HCT116 (cell line): ENCODE results near the gene ARHGEF1.

ENCODE experiments used
- CBX3 ChIP-seq: IDR thresholded peaks from 2 replicates; pipeline ENCODE4 v1.6.1; 2012; ENCODE audit warnings: low read depth
- EZH2 ChIP-seq: fragments of 200-600 bp; sonication (generic); IDR thresholded peaks from 2 replicates; pipeline ENCODE4 v1.6.1; 2017; ENCODE audit warnings: antibody characterized with exemption, mixed run types
- POLR2A ChIP-seq: IDR thresholded peaks from 2 replicates; pipeline ENCODE4 v1.7.0; 2011; ENCODE audit warnings: borderline replicate concordance; ENCODE audit not compliant: insufficient read depth, insufficient read length; ENCODE audit errors: extremely low read depth
- POLR2AphosphoS5 ChIP-seq: IDR thresholded peaks from 2 replicates; pipeline ENCODE4 v1.6.1; 2011; ENCODE audit warnings: mild to moderate bottlenecking, low read depth, low read length, moderate library complexity
- RAD21 ChIP-seq: IDR thresholded peaks from 2 replicates; pipeline ENCODE4 v1.6.1; 2012; ENCODE audit warnings: low read depth, mild to moderate bottlenecking
- SIN3A ChIP-seq: IDR thresholded peaks from 2 replicates; pipeline ENCODE4 v1.6.1; 2012; ENCODE audit warnings: low read depth
- SRF ChIP-seq: IDR thresholded peaks from 2 replicates; pipeline ENCODE4 v1.6.1; 2012; ENCODE audit warnings: low read depth
- TF ChIP-seq, protein P1 (sequence below), 3 experiments: fragments of 200-600 bp in 1 of 3; sonication (generic) in 1 of 3; IDR thresholded peaks in 2 of 3; conservative IDR thresholded peaks in 1 of 3; 2 replicates each; pipeline ENCODE4 v1.5.1; 2012 to 2017; ENCODE audit warnings: low read depth in 2 of 3, low read length in 2 of 3, antibody characterized with exemption in 1 of 3, borderline replicate concordance in 1 of 3, control low read depth in 1 of 3, mild to moderate bottlenecking in 1 of 3, mixed read lengths in 1 of 3, mixed run types in 1 of 3, moderate library complexity in 1 of 3; ENCODE audit not compliant: insufficient read depth in 1 of 3
- TF ChIP-seq, protein P2 (sequence below): IDR thresholded peaks from 2 replicates; pipeline ENCODE4 v1.6.1; 2011; ENCODE audit warnings: mild to moderate bottlenecking, low read length, moderate library complexity; ENCODE audit not compliant: insufficient replicate concordance; ENCODE audit errors: extremely low read depth

DNA sequence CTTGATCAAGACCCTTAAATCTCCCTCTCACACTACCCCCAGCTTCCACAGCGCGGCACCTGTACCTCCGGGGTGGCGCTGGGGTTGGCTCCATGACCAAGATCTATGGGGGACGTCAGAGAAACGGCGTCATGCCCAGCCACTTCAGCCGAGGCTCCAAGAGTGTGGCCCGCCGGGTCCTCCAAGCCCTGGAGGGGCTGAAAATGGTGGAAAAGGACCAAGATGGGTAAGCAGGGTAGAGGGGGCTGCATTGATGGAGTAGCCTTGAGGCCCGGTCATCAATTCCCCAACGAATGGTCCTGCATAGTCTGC is 14.0 kb upstream of the ARHGEF1 start:
- TF ChIP-seq, protein P1, sequence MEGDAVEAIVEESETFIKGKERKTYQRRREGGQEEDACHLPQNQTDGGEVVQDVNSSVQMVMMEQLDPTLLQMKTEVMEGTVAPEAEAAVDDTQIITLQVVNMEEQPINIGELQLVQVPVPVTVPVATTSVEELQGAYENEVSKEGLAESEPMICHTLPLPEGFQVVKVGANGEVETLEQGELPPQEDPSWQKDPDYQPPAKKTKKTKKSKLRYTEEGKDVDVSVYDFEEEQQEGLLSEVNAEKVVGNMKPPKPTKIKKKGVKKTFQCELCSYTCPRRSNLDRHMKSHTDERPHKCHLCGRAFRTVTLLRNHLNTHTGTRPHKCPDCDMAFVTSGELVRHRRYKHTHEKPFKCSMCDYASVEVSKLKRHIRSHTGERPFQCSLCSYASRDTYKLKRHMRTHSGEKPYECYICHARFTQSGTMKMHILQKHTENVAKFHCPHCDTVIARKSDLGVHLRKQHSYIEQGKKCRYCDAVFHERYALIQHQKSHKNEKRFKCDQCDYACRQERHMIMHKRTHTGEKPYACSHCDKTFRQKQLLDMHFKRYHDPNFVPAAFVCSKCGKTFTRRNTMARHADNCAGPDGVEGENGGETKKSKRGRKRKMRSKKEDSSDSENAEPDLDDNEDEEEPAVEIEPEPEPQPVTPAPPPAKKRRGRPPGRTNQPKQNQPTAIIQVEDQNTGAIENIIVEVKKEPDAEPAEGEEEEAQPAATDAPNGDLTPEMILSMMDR (IDR thresholded peaks at IDR 0.05 in 2 of 3, conservative IDR thresholded peaks at IDR 0.05 in 1 of 3; ENCODE audit: borderline replicate concordance in 1 of 3, insufficient read depth in 1 of 3, low read depth in 2 of 3, low read length in 2 of 3) = no peak
- TF ChIP-seq SIN3A (no peak), SRF (no peak), EZH2 (no peak), POLR2A (no peak), POLR2AphosphoS5 (no peak), RAD21 (no peak), CBX3 (no peak)
- TF ChIP-seq, protein P2, sequence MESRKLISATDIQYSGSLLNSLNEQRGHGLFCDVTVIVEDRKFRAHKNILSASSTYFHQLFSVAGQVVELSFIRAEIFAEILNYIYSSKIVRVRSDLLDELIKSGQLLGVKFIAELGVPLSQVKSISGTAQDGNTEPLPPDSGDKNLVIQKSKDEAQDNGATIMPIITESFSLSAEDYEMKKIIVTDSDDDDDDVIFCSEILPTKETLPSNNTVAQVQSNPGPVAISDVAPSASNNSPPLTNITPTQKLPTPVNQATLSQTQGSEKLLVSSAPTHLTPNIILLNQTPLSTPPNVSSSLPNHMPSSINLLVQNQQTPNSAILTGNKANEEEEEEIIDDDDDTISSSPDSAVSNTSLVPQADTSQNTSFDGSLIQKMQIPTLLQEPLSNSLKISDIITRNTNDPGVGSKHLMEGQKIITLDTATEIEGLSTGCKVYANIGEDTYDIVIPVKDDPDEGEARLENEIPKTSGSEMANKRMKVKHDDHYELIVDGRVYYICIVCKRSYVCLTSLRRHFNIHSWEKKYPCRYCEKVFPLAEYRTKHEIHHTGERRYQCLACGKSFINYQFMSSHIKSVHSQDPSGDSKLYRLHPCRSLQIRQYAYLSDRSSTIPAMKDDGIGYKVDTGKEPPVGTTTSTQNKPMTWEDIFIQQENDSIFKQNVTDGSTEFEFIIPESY = no peak
